Stimulated activated CD4-positive, alpha-beta T cell treated with anti-CD3 and anti-CD28 coated beads, Interleukin-1b, Interleukin-23, amount 100 ng/mL, for 24 hours (primary cell): ENCODE data around the gene BMP8B.
A peak's percentile ranks its signal among the peaks of the same experiment; 100 is the strongest.

ENCODE experiments used
- DNase-seq, 4 experiments: peaks; one replicate each; pipeline ENCODE4 v3.0.0-alpha.2; 2020; ENCODE audit warnings: low read depth in 4 of 4, low spot score in 1 of 4

The BMP8B gene

GRCh38 chr1:39760074-39761008 lies 28.3 kb downstream of the BMP8B start:
- no peak for DNase-seq

- no peak for DNase-seq
Observed at GRCh38 chr1:39759436-39759726, 29.3 kb downstream of the BMP8B start.

- DNase-seq, result no peak
Observed at GRCh38 chr1:39758556-39759435, 29.9 kb downstream of the BMP8B start.

- no peak for DNase-seq
Observed at GRCh38 chr1:39757501-39757900, 31.2 kb downstream of the BMP8B start.

GRCh38 chr1:39755965-39756659 lies 32.6 kb downstream of the BMP8B start:
- no peak for DNase-seq

GRCh38 chr1:39754906-39755504 lies 33.7 kb downstream of the BMP8B start:
- no peak for DNase-seq

- DNase-seq, result no peak
Observed at GRCh38 chr1:39754026-39754570, 34.6 kb downstream of the BMP8B start.

- DNase-seq, result no peak
Observed at GRCh38 chr1:39753132-39754025, 35.3 kb downstream of the BMP8B start.

- DNase-seq, result no peak
Observed at GRCh38 chr1:39752703-39753102, 36.0 kb downstream of the BMP8B start.

GRCh38 chr1:39751595-39751994 lies 37.1 kb downstream of the BMP8B start:
- no peak for DNase-seq

- DNase-seq, result no peak
Observed at GRCh38 chr1:39745016-39745670, 43.5 kb downstream of the BMP8B start.

GRCh38 chr1:39738622-39739366 lies 49.9 kb downstream of the BMP8B start, which contains the start of gene PPIE:
PPIE (plus strand) TSS chr1:39738882; CDS start chr1:39738901, 19 bp downstream.
- peak; percentile 97 to 99 (median 98) for DNase-seq

GRCh38 chr1:39737546-39738169 lies 51.0 kb downstream of the BMP8B start:
- no peak for DNase-seq

- no peak for DNase-seq
Observed at GRCh38 chr1:39735731-39736130, 52.9 kb downstream of the BMP8B start.

GRCh38 chr1:39733161-39733560 lies 55.5 kb downstream of the BMP8B start:
- DNase-seq, result no peak

- DNase-seq, result no peak
Observed at GRCh38 chr1:39732730-39733129, 55.9 kb downstream of the BMP8B start.

- no peak for DNase-seq
Observed at GRCh38 chr1:39729842-39730241, 58.8 kb downstream of the BMP8B start.

- DNase-seq, result no peak
Observed at GRCh38 chr1:39729030-39729429, 59.6 kb downstream of the BMP8B start.
